NCI-H1105 treated with DMSO at 0.1 percent for 48 hours (cell line): Measurements from ENCODE around the gene COPS7A.

ENCODE experiments used
- DNase-seq: peaks from one replicate; lab custom pipeline; 2025; lab: John Stamatoyannopoulos, UW

COPS7A gene

GRCh38 chr12:6751767-6752166, 27.9 kb downstream of the COPS7A start:
- no peak for DNase-seq

DNA sequence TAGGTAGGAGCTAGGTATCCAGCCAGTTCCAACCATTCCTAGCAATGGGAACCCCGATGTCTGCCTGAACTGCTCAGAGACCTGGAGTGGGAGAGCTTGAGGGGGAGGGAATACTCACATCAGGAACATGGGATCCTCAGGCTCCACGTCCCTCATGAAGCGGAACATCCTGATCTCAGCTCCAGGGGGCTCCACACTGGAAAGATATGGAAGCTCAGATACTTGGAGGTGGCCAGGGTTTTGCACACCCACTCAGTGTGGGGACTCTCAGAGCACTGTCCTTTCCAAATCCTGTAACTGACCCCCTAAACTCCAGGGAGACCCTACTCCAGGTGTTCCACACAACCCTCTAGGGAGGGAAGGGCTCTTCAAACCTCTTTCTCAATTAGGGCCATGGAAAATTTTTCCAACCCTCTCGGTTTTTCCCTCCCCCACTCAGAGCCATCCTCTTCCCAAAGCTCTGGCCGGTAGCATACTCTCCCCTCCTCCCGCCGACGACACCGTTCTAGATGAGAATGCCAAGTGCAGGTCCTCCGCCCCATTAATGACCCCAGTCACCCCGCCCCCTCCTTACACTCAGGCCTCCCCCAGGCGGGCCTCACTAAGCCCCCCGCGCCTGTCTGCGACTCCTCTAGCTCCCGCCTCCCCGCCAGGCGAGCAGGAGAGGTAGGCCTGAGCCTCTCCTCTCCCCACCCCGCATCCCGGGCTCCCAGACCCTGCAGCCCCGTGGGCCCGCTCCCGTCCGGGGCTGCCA, 28.5 kb downstream of the COPS7A start:
- DNase-seq, result peak; percentile 41

DNA sequence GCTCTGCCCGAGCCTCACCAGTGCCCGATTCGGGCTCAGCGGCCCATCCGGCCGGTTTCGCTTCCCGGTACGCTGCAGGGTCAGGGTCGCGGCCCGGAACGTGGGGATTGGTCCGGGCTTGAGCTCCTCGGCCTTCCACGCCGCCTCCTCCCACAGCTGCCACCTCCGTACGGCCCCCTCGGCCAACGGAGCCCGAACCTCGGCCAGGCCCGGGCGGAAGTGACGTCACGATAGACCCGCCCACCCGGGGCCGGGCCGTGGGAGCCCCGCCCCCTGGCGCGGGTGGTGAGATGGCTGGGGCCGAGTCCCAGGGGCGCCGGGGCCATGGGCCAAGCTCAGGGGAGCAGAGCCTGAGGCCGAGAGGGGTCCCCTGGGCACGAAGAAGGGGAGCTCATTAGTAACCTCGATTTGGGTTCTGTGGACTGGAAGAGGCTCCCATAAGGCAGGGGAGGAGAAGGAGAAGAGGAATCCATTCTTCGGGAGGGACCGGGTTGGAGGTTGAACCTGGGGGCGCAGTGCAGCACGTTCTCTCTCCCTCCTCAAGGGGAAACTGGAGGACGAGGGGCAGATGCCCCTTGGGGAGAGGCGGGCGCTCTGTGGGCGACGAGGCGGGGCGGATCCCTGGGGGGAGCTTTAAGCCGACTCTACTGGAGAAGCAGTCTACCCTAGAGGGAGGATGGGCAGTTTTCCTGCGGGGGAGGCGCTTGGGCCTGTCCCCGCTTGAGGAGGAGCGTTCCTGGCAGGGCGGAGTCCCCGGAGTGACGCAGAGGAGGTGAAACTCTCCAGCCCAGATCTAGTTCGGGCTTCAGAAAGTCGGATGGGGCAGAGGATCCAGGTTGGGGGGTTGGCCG, 29.3 kb downstream of the COPS7A start, which contains the start of gene MLF2:
TSS of gene MLF2 (minus strand) at position 221 of the 851 bp plus-strand sequence. CDS start 807 bp downstream, outside the sequence.
- DNase-seq, result peak; percentile 97

GRCh38 chr12:6753772-6754356, 30.0 kb downstream of the COPS7A start:
- DNase-seq, result no peak

GRCh38 chr12:6754411-6754810, 30.6 kb downstream of the COPS7A start:
- DNase-seq, result no peak

DNA sequence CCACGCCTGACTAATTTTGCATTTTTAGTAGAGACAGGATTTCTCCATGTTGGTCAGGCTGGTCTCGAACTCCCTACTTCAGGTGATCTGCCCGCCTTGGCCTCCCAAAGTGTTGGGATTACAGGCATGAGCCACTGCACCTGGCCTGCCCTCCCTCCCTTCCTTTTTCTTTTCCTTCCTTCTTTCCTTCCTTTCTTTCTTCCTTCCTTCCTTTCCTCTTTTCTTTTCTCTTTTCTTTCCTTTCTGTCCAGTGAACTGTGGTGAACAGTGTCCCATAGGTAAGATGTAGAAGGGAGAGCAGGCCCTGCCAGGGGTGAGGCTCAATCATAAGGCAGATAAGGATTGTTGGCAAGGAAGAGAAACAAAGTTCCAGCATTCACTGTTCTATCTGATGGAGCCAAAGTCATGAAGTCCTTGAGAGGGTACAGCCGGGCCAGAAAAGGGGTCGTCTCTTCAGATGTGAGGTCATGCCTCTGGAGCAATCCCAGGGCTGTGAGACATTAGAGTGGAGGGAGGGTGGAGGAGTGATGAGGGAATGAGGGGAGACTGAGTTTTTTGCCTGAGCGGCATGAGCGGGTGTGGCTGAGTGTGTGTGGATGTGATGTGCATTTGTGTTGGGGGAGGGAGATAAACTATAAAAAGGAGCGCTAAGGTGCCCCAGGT, 33.3 kb downstream of the COPS7A start:
- DNase-seq, result no peak

- no peak for DNase-seq
Observed at GRCh38 chr12:6758506-6759095, 34.8 kb downstream of the COPS7A start.

GRCh38 chr12:6759741-6760140, 35.9 kb downstream of the COPS7A start:
- no peak for DNase-seq

DNA sequence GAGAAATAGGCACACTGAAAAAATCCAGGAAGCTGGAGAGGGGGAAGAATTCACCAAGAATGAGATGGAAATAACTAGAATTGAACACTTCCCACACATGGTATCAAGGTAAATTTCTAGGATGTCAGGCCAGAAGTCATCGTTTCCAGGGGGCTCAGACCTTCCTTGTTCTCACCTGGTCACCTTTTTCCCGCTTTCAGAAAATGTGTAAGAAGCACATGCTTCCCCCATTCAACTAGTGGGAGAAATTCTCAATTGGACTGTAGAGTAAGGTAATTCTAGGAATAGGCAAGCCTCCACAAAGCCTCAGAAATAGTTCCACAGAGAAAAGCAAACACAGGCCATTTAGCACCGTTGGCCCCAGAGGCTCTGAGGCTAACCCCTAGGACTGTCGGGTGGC, 39.5 kb downstream of the COPS7A start:
- DNase-seq, result no peak

- DNase-seq, result peak; percentile 100
Observed at GRCh38 chr12:6764011-6764828, 40.4 kb downstream of the COPS7A start.

DNA sequence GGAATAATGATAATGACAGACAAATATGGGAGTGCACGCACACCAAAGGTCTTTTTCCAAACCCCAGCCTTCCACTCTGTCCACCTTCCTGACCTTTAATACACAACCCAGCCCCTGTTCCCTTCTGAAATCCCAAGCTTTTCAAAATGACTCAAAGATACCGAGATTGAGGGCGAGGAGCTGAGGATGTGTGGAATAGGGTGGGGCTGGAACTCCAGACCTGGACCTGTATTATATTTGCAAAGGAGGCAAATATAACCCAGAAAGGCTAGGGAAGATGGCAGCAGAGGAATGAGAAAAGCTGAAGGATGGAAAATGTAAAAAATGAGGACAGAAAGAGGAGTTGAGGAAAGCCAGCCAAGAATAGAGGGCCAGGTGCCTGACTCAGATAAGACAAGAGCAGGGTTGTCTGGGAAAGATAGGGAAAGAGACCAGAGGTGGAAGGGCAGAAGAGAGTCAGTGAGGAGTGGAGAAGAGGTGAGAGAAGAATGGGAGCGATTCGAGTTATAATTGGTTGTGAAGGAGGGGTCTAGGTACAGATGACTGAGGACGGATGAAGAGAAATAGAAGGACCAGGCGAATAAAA, 41.3 kb downstream of the COPS7A start:
- DNase-seq, result peak; percentile 73

DNA sequence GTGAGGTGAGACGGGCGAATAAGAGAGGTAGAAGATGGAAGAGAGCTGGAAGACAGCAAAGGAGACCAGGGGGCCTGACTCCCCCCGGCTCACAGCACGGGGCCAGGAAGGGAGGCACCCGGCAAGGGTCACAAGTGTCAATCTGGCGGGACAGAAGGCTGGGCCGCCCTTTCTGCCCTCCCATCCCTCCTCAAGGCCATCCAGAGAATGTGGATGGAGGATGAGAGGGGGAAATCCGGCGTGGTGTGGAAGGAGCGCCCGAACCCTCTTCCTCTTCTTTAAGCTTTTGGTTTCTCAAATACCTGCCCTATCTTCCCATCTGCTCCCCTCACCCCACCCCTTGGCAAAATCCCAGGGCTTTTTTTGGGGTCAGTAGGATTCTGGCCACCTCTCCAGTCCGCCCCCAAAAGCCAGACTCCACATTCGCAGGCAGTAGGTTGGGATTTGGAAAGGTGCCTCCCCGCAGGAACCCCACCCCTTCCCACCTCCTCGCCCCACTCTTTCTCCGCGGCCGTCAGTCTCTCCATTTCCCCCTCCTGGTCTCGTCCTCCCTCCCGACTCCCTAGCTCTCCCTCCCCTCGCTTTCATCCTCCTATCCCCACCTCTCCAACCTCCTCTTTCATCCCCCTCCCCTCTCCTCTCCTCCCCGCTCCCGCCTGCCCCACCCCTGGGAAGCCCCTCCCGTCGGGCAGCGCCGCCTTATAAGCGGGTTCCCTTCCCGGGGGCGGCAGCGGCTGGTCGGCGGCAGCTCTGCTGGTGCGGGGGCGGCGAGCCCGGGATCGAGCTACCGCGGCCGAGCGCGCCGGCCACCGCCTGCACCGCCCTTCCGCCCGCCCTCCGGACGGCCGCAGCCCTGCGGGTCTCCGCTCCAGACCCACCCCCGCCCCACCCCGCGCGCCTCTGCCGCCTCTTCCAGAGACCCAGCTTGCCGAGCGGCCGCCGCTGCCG, 42.1 kb downstream of the COPS7A start, which contains the start of gene PTMS:
TSS of gene PTMS (plus strand) at position 730 of the 948 bp plus-strand sequence. CDS start 343 bp downstream, outside the sequence.
- peak; percentile 97 for DNase-seq

GRCh38 chr12:6766651-6767349, 43.0 kb downstream of the COPS7A start:
- DNase-seq, result peak; percentile 59

DNA sequence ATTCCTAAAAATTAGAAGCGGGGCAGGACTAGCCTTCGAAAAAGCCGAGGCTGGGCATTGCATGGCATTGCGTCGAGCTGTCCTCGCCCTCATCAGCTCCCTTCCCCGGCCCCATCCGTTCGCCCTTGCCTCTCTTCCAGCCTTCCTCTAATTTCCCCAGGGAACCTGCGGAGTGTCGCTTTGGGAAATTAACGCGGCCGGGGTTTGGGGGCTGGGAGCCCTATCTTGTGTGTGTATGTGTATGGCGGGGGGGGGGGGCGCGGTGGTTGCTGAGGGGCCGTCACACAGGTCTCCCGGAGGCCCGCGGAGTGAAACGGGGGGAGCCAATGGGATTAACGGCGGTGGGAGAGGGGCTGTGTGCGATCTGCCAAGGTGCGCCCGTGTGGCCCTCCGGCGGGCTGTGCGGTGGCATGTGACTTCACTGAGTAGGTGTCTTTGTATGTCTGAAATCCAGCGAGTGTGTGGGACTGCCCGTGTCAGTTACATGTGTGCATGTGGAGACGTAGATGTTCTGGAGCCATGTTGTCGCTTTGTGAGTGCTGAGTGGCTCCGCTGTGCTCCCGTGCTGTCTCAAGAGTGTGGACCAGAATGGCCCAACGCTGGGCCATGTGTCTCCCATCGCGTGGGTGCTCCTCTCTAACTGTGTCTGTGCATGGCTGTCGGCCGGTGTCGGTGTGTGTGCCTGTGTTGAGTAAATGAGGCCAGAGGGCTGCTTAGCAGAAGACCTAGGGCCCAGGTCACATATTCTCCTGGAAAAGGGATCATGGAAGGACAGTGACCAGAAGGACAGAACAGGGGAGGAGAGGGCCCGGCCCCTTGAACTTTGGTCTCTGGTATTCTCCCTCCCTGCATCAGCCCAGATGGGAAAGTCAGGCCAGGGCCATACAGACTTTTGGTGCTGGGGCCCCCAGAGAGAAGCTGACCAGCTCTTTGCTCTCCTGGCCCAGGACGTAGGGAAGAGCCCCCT, 43.8 kb downstream of the COPS7A start:
- DNase-seq, result no peak

- no peak for DNase-seq
Observed at GRCh38 chr12:6768437-6768914, 44.6 kb downstream of the COPS7A start.

DNA sequence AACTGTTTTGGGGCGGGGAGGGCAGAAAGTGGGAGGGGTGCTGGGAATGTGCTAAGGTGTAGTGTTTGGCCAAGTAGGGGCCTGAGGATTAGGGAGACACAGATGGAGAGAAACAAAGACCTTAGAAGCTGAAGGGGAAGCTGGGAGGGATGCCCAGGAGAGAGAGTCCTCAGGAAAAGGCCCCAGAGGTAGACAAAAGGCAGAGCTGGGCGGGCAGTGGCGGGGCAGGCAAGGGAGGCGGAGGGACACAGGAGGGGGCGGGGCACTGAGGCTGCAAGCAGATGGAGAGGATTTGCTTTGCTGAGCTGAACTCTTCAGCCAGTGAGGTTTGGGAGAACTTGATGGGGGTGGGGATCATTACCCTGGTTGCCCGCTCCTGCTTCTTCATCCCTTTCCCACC, 45.1 kb downstream of the COPS7A start:
- no peak for DNase-seq

DNA sequence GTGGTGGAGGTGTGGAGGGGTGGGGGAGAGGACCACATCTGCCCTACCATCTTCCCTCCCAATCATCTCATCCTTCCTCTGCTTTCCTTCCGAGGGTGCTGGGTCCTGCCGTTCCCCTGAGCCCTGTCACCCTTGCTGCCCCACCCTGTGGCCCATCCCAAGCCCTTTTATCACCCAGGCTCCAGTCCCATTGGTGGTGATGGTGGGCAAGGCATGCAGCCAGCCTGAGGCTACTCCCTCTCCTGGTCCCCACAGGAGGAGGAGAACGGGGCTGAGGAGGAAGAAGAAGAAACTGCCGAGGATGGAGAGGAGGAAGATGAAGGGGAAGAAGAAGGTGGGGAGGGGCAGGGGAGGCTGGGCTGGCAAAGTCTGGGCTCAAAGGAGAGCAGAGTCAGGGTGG, 45.8 kb downstream of the COPS7A start:
- DNase-seq, result no peak
